ENCODE results near the gene SMARCD3. TPM values are rescaled to one million over a fixed set of nuclear protein-coding genes. Genes with fewer than 3 reads are reported as not detected.
A peak's percentile ranks its signal among the peaks of the same experiment; 100 is the strongest.

SMARCD3 gene
- total RNA-seq, 4 donors from 2014 or later: 42.2 to 56.7 (median 47.2) TPM

- WGBS, 2 donors: 21 to 22% methylated on average over 10 of the region's 10 CpGs
- peak overlapping the region in 1 of 3 donors; percentile 30 for H3K4me3 ChIP-seq (replicated peaks in 1 of 3)
- no peaks in the 10 kb centered on the region for H3K9me3 ChIP-seq
- no peak for TF ChIP-seq POLR2A (IDR thresholded peaks at IDR 0.05)
- TF ChIP-seq CTCF (IDR thresholded peaks at IDR 0.05): no peak
- peak; percentile 59 to 68 for DNase-seq
- H3K4me1 ChIP-seq: peaks cover 6 to 27% of the 10 kb centered on the region in 2 donors
- no peaks in the 10 kb centered on the region for H3K36me3 ChIP-seq
- no peaks in the 10 kb centered on the region for H3K27me3 ChIP-seq
- no peak overlapping the region for H3K27ac ChIP-seq
- intact Hi-C loops (cut with DNase I): no loop called here
Observed at GRCh38 chr7:151275813-151276577, 27.5 kb upstream of the SMARCD3 start.

GRCh38 chr7:151274936-151275812 is 26.7 kb upstream of the SMARCD3 start:
- Histone ChIP-seq H3K36me3 (no peaks in the 10 kb centered on the region), H3K27me3 (no peaks in the 10 kb centered on the region), H3K9me3 (no peaks in the 10 kb centered on the region), H3K4me1 (peaks cover 6 to 27% of the 10 kb centered on the region in 2 donors), H3K27ac (no peak overlapping the region), H3K4me3 (replicated peaks in 1 of 3) (no peak overlapping the region)
- WGBS, 2 donors: 85 to 91% methylated on average over 16 to 17 of the region's 17 CpGs
- TF ChIP-seq POLR2A (IDR thresholded peaks at IDR 0.05): no peak
- no peak for TF ChIP-seq CTCF (IDR thresholded peaks at IDR 0.05)
- intact Hi-C loops (cut with DNase I): no loop called here
- no peak for DNase-seq

GRCh38 chr7:151274396-151274795 is 25.9 kb upstream of the SMARCD3 start:
- DNase-seq: no peak
- H3K36me3 ChIP-seq: no peaks in the 10 kb centered on the region
- H3K27ac ChIP-seq: no peak overlapping the region
- H3K9me3 ChIP-seq: no peaks in the 10 kb centered on the region
- 92 to 97% methylated on average over 5 to 8 of the region's 9 CpGs for WGBS, 2 donors
- TF ChIP-seq CTCF (IDR thresholded peaks at IDR 0.05): no peak
- TF ChIP-seq POLR2A (IDR thresholded peaks at IDR 0.05): no peak
- peaks cover 6 to 27% of the 10 kb centered on the region in 2 donors for H3K4me1 ChIP-seq
- H3K27me3 ChIP-seq: no peaks in the 10 kb centered on the region
- intact Hi-C loops (cut with DNase I): no loop called here
- no peak overlapping the region for H3K4me3 ChIP-seq (replicated peaks in 1 of 3)

- TF ChIP-seq CTCF (IDR thresholded peaks at IDR 0.05) (no peak), POLR2A (IDR thresholded peaks at IDR 0.05) (no peak)
- intact Hi-C loops (cut with DNase I): no loop called here
- Histone ChIP-seq H3K4me3 (replicated peaks in 1 of 3) (no peak overlapping the region), H3K4me1 (peaks cover 6 to 27% of the 10 kb centered on the region in 2 donors), H3K27ac (no peak overlapping the region), H3K9me3 (no peaks in the 10 kb centered on the region), H3K36me3 (no peaks in the 10 kb centered on the region), H3K27me3 (no peaks in the 10 kb centered on the region)
- no peak for DNase-seq
- 80% methylated on average over 5 of the region's 9 CpGs for WGBS, 2 donors
Observed at GRCh38 chr7:151273651-151274390, 25.3 kb upstream of the SMARCD3 start.

Data from thyroid gland (tissue), 4 donors.